PC-9 (cell line): Measurements from ENCODE around the gene SEMA5A. TPM values are rescaled to one million over a fixed set of nuclear protein-coding genes. Genes with fewer than 3 reads are reported as not detected.

Source experiments
- BruUV-seq: library from RNA; stranded (reverse); fragments of 400-500 nt; replicated peaks from 2 replicates; lab custom pipeline; 2021; lab: Mats Ljungman, UMichigan
- CTCF ChIA-PET: fragments of 300-600 bp; sonication (Branson Sonifier 250); formaldehyde crosslinking; loops from one replicate; lab custom pipeline; 2022; ENCODE audit warnings: antibody characterized with exemption; lab: Charles Lee
- POLR2A ChIA-PET: fragments of 300-600 bp; sonication (Branson Sonifier 250); formaldehyde crosslinking; loops from one replicate; lab custom pipeline; 2022; ENCODE audit warnings: antibody characterized with exemption; ENCODE audit not compliant: unreplicated experiment; lab: Charles Lee
- DNase-seq, 2 experiments: peaks; one replicate each; pipeline versions ENCODE4 v3.0.0 to v3.0.0-alpha.2; 2015 to 2022; ENCODE audit warnings: mixed read lengths in 1 of 2
- H2AFZ ChIP-seq: fragments of 200-600 bp; sonication (generic); 2 replicates; pipeline ENCODE4 v1.8.1; 2017; ENCODE audit warnings: antibody characterized with exemption
- H3F3A ChIP-seq: fragments of 200-600 bp; sonication (generic); 2 replicates; pipeline ENCODE4 v1.8.1; 2017; ENCODE audit warnings: antibody characterized with exemption, mild to moderate bottlenecking, low read depth; ENCODE audit not compliant: insufficient read depth
- H3K27ac ChIP-seq: fragments of 200-600 bp; sonication (generic); 2 replicates; pipeline ENCODE4 v1.6.1; 2016; ENCODE audit warnings: mixed run types
- H3K27me3 ChIP-seq: fragments of 200-600 bp; sonication (generic); 2 replicates; pipeline ENCODE4 v1.6.1; 2016; ENCODE audit warnings: low read depth, mixed run types; ENCODE audit not compliant: insufficient read depth
- H3K36me3 ChIP-seq: fragments of 200-600 bp; sonication (generic); 2 replicates; pipeline ENCODE4 v1.6.1; 2016; ENCODE audit warnings: low read depth, mixed run types
- H3K4me1 ChIP-seq: fragments of 200-600 bp; sonication (generic); replicated peaks from 2 replicates; pipeline ENCODE4 v1.6.1; 2016; ENCODE audit warnings: mixed run types; ENCODE audit not compliant: insufficient read depth
- H3K4me2 ChIP-seq: fragments of 200-600 bp; sonication (generic); 2 replicates; pipeline ENCODE4 v1.6.1; 2017; ENCODE audit warnings: mixed run types
- H3K4me3 ChIP-seq: fragments of 200-600 bp; sonication (generic); 2 replicates; pipeline ENCODE4 v1.6.1; 2016; ENCODE audit warnings: mixed run types
- H3K79me2 ChIP-seq: fragments of 200-600 bp; sonication (generic); 2 replicates; pipeline ENCODE4 v1.6.1; 2017; ENCODE audit warnings: low read depth, mixed run types
- H3K9me2 ChIP-seq: fragments of 200-600 bp; sonication (generic); 2 replicates; pipeline ENCODE4 v1.8.1; 2017; ENCODE audit warnings: mild to moderate bottlenecking; ENCODE audit not compliant: insufficient read depth
- H3K9me3 ChIP-seq: fragments of 200-600 bp; sonication (generic); 2 replicates; pipeline ENCODE4 v1.8.1; 2016; ENCODE audit warnings: low read depth; ENCODE audit not compliant: insufficient read depth
- H4K20me1 ChIP-seq: fragments of 200-600 bp; sonication (generic); 2 replicates; pipeline ENCODE4 v1.8.1; 2017; ENCODE audit not compliant: insufficient read depth
- CTCF ChIP-seq: fragments of 200-600 bp; sonication (generic); conservative IDR thresholded peaks from 2 replicates; pipeline ENCODE4 v1.6.1; 2017; ENCODE audit warnings: mixed run types, antibody characterized with exemption, mild to moderate bottlenecking, moderate library complexity
- EZH2 ChIP-seq: fragments of 200-600 bp; sonication (generic); IDR thresholded peaks from 2 replicates; pipeline ENCODE4 v1.8.0; 2017; ENCODE audit warnings: antibody characterized with exemption, low read depth
- intact Hi-C: fragments of 100-400 bp; cut with micrococcal nuclease; formaldehyde crosslinking; loops from one replicate; pipeline ENCODE4 v1.10.0; 2022; ENCODE audit not compliant: unreplicated experiment
- total RNA-seq: library from RNA; stranded (reverse); gene quantifications from 2 replicates; pipeline ENCODE4 v1.2.3, GENCODE V29; 2021

SEMA5A gene
- total RNA-seq, 1 experiment from 2014 or later = not detected

- no peaks in the 10 kb centered on the region for H3K36me3 ChIP-seq
- TF ChIP-seq CTCF (no peak), EZH2 (no peak)
- CTCF ChIA-PET = no interaction called here
- H3K4me2 ChIP-seq = no peak overlapping the region
- no peaks in the 10 kb centered on the region for H3K27me3 ChIP-seq
- H4K20me1 ChIP-seq = no peaks in the 10 kb centered on the region
- POLR2A ChIA-PET = no interaction called here
- H3K9me2 ChIP-seq = no peaks in the 10 kb centered on the region
- H2AFZ ChIP-seq = no peak overlapping the region
- no peak overlapping the region for H3K4me3 ChIP-seq
- H3F3A ChIP-seq = no peaks in the 10 kb centered on the region
- DNase-seq = no peak
- H3K79me2 ChIP-seq = no peaks in the 10 kb centered on the region
- no peak overlapping the region for H3K27ac ChIP-seq
- H3K9me3 ChIP-seq = no peaks in the 10 kb centered on the region
- intact Hi-C loops = loop anchor here (5.0 kb wide), 1 partner anchor 1098 kb away; no protein-coding TSS in a partner anchor
- BruUV-seq = no TSS peak
- no peaks in the 10 kb centered on the region for H3K4me1 ChIP-seq
Measured at GRCh38 chr5:9035346-9035745, 510.5 kb downstream of the SEMA5A start.

GRCh38 chr5:9034649-9035048 lies 511.2 kb downstream of the SEMA5A start:
- Histone ChIP-seq H3K4me3 (no peak overlapping the region), H2AFZ (no peak overlapping the region), H3K27me3 (no peaks in the 10 kb centered on the region), H3K36me3 (no peaks in the 10 kb centered on the region), H3K9me2 (no peaks in the 10 kb centered on the region), H3K79me2 (no peaks in the 10 kb centered on the region), H3K27ac (no peak overlapping the region), H3F3A (no peaks in the 10 kb centered on the region), H3K4me2 (no peak overlapping the region), H3K9me3 (no peaks in the 10 kb centered on the region), H3K4me1 (no peaks in the 10 kb centered on the region), H4K20me1 (no peaks in the 10 kb centered on the region)
- CTCF ChIA-PET = no interaction called here
- intact Hi-C loops = loop anchor here (5.0 kb wide), 1 partner anchor 1097 kb away; no protein-coding TSS in a partner anchor
- TF ChIP-seq CTCF (no peak), EZH2 (no peak)
- POLR2A ChIA-PET = no interaction called here
- no peak for DNase-seq
- no TSS peak for BruUV-seq

GRCh38 chr5:9033524-9033923 lies 512.4 kb downstream of the SEMA5A start:
- Histone ChIP-seq H3K36me3 (no peaks in the 10 kb centered on the region), H3K27me3 (no peaks in the 10 kb centered on the region), H3K27ac (no peak overlapping the region), H3F3A (no peaks in the 10 kb centered on the region), H3K9me3 (no peaks in the 10 kb centered on the region), H3K4me2 (no peak overlapping the region), H2AFZ (no peak overlapping the region), H3K79me2 (no peaks in the 10 kb centered on the region), H3K4me3 (no peak overlapping the region), H3K4me1 (no peaks in the 10 kb centered on the region), H4K20me1 (no peaks in the 10 kb centered on the region), H3K9me2 (no peaks in the 10 kb centered on the region)
- ChIA-PET POLR2A (no interaction called here), CTCF (no interaction called here)
- no peak for DNase-seq
- no peak for TF ChIP-seq CTCF
- TF ChIP-seq EZH2 = no peak
- intact Hi-C loops = no loop called here
- no TSS peak for BruUV-seq
